Measurements from ENCODE around the gene ABHD16B. TPM values are rescaled to one million over a fixed set of nuclear protein-coding genes. Genes with fewer than 3 reads are reported as not detected.
A peak's percentile ranks its signal among the peaks of the same experiment; 100 is the strongest.

Gene ABHD16B
- total and polyA plus RNA-seq, 8 donors = 0.18 TPM; not detected in 7

- no peak overlapping the region for H3K4me3 ChIP-seq
- no peak for ATAC-seq
- H3K4me1 ChIP-seq = peaks cover 0 to 30% of the 10 kb centered on the region in 2 donors
- no peak for DNase-seq
- no peak for TF ChIP-seq CTCF (IDR thresholded peaks at IDR 0.05)
- no peaks in the 10 kb centered on the region for H3K36me3 ChIP-seq
- intact Hi-C loops (cut with DNase I) = no loop called here
- H3K9me3 ChIP-seq = no peaks in the 10 kb centered on the region
- H3K27ac ChIP-seq = no peak overlapping the region
- peaks cover 0 to 34% of the 10 kb centered on the region in 2 donors for H3K27me3 ChIP-seq
Observed at GRCh38 chr20:63826753-63827152, 34.5 kb upstream of the ABHD16B start.

- peaks cover 0 to 44% of the 10 kb centered on the region in 2 donors for H3K4me1 ChIP-seq
- ATAC-seq (no peak), DNase-seq (no peak)
- no peak for TF ChIP-seq CTCF (IDR thresholded peaks at IDR 0.05)
- no peaks in the 10 kb centered on the region for H3K36me3 ChIP-seq
- H3K9me3 ChIP-seq = no peaks in the 10 kb centered on the region
- H3K27me3 ChIP-seq = peaks cover 0 to 48% of the 10 kb centered on the region in 2 donors
- no peak overlapping the region for H3K27ac ChIP-seq
- intact Hi-C loops (cut with DNase I) = no loop called here
- H3K4me3 ChIP-seq = no peak overlapping the region
Observed at GRCh38 chr20:63828124-63828523, 33.2 kb upstream of the ABHD16B start.

- Histone ChIP-seq H3K27me3 (peaks cover 0 to 52% of the 10 kb centered on the region in 2 donors), H3K9me3 (no peaks in the 10 kb centered on the region), H3K36me3 (no peaks in the 10 kb centered on the region), H3K27ac (no peak overlapping the region), H3K4me3 (peak overlapping the region in 1 of 2 donors; percentile 57), H3K4me1 (peaks cover under 1 to 44% of the 10 kb centered on the region in 2 donors)
- no peak for TF ChIP-seq CTCF (IDR thresholded peaks at IDR 0.05)
- ATAC-seq (no peak), DNase-seq (no peak)
- intact Hi-C loops (cut with DNase I) = no loop called here
Observed at GRCh38 chr20:63828545-63828944, 32.8 kb upstream of the ABHD16B start.

- Histone ChIP-seq H3K36me3 (no peaks in the 10 kb centered on the region), H3K9me3 (no peaks in the 10 kb centered on the region), H3K4me3 (peak overlapping the region in 1 of 2 donors; percentile 57), H3K4me1 (peaks cover 4 to 46% of the 10 kb centered on the region in 2 donors), H3K27me3 (peaks cover 0 to 56% of the 10 kb centered on the region in 2 donors), H3K27ac (no peak overlapping the region)
- DNase-seq = no peak
- intact Hi-C loops (cut with DNase I) = no loop called here
- TF ChIP-seq CTCF (IDR thresholded peaks at IDR 0.05) = no peak
- ATAC-seq = no peak
Observed at GRCh38 chr20:63828951-63829350, 32.3 kb upstream of the ABHD16B start.

GRCh38 chr20:63829603-63829944 is 31.7 kb upstream of the ABHD16B start:
- intact Hi-C loops (cut with DNase I) = no loop called here
- TF ChIP-seq CTCF (IDR thresholded peaks at IDR 0.05) = no peak
- H3K27ac ChIP-seq = peak overlapping the region in 1 of 2 donors; percentile 58
- H3K4me3 ChIP-seq = peak overlapping the region; percentile 41 to 57
- H3K9me3 ChIP-seq = no peaks in the 10 kb centered on the region
- DNase-seq (no peak), ATAC-seq (no peak)
- no peaks in the 10 kb centered on the region for H3K36me3 ChIP-seq
- peaks cover 11 to 52% of the 10 kb centered on the region in 2 donors for H3K4me1 ChIP-seq
- peaks cover 0 to 60% of the 10 kb centered on the region in 2 donors for H3K27me3 ChIP-seq

All from left lung (tissue), 10 donors.